Tibial nerve (tissue), 4 donors: ENCODE data around the gene PSMD13.

Experiments
- CTCF ChIP-seq, 5 experiments: fragments of 200-600 bp in 3 of 5; fragments of 450-650 bp in 2 of 5; sonication (generic) in 3 of 5; IDR thresholded peaks; one replicate each; pipeline ENCODE4 v1.5.1; 2016 to 2019; ENCODE audit warnings: antibody characterized with exemption in 5 of 5, mild to moderate bottlenecking in 3 of 5, moderate library complexity in 2 of 5
- EP300 ChIP-seq, 2 donors: sonication (generic); formaldehyde crosslinking; IDR thresholded peaks; one replicate each; pipeline ENCODE4 v1.6.1; 2017; ENCODE audit warnings: antibody characterized with exemption in 2 of 2, mild to moderate bottlenecking in 1 of 2
- POLR2A ChIP-seq, 2 donors: fragments of 450-650 bp; IDR thresholded peaks; one replicate each; pipeline ENCODE4 v1.6.1; 2017; ENCODE audit warnings: antibody characterized with exemption in 2 of 2, mild to moderate bottlenecking in 2 of 2, moderate library complexity in 2 of 2

GRCh38 chr11:294780-295179 is 58.0 kb downstream of the PSMD13 start:
- no peak for TF ChIP-seq CTCF (IDR thresholded peaks at IDR 0.05)
- no peak for TF ChIP-seq POLR2A (IDR thresholded peaks at IDR 0.05)
- no peak for TF ChIP-seq EP300 (IDR thresholded peaks at IDR 0.05)
